Mucosa of descending colon (tissue), 3 donors: Measurements from ENCODE around the gene SDK1. TPM values are rescaled to one million over a fixed set of nuclear protein-coding genes. Genes with fewer than 3 reads are reported as not detected.

Source experiments
- ATAC-seq: fragments of 200-7000 bp; cut with Tn5 transposase; one replicate; pipeline ENCODE4 v1.9.1; 2020; ENCODE audit warnings: mild to moderate bottlenecking, moderate library complexity
- DNase-seq, 3 donors: peaks; one replicate each; pipeline ENCODE4 v3.0.0-alpha.2; 2020
- H3K36me3 ChIP-seq: fragments of 200-600 bp; one replicate; pipeline ENCODE4 v1.8.0; 2021; ENCODE audit warnings: low read depth, mild to moderate bottlenecking
- H3K4me1 ChIP-seq: fragments of 200-600 bp; one replicate; pipeline ENCODE4 v1.8.0; 2021; ENCODE audit warnings: low read depth, mild to moderate bottlenecking
- H3K4me3 ChIP-seq: fragments of 200-600 bp; one replicate; pipeline ENCODE4 v1.8.0; 2021; ENCODE audit warnings: mild to moderate bottlenecking
- H3K9me3 ChIP-seq: fragments of 200-600 bp; one replicate; pipeline ENCODE4 v1.8.0; 2021; ENCODE audit warnings: mild to moderate bottlenecking
- intact Hi-C, 2 donors: fragments of 100-400 bp; cut with DNase I in 1 of 2; cut with micrococcal nuclease in 1 of 2; formaldehyde crosslinking; loops; one replicate each; pipeline versions ENCODE4 v1.11.0 to v1.11.1; 2022; cut with DNase I, micrococcal nuclease
- long read RNA-seq, 2 donors: library from polyadenylated mRNA; unstranded; transcript quantifications; one replicate each; pipeline ENCODE4 v2.0.0, GENCODE V29; 2019 to 2021
- total RNA-seq, 3 donors: library from RNA; stranded (reverse); fragmentation: NEBNext Ultra II Directional in 2 of 3; extraction: Animal tissue kit (Norgen Biotek cat#: 25700) in 2 of 3; gene quantifications; one replicate each; pipeline versions ENCODE4 v1.2.1 to v1.2.4, GENCODE V29; 2021 to 2023
- TF ChIP-seq, protein P1 (sequence below): fragments of 200-600 bp; IDR thresholded peaks from one replicate; pipeline ENCODE4 v1.8.0; 2022; ENCODE audit warnings: antibody characterized with exemption, mild to moderate bottlenecking
- donor health status: DM: no; HTN: no; CAD: no; lungs with moderate emphysema.
- donor health status: DM: no; HTN: no; CAD: no.
- donor health status: DM: no; HTN: yes; CAD: no.

SDK1 gene
- 10 to 100 TPM in 1 of 3 donors, 1 to 10 TPM in 2; 2.7 to 20.2 (median 4.2) TPM for total RNA-seq
- long read RNA-seq, donor 1, partial matches to known transcripts: 5 of 14 reads
- long read RNA-seq, donor 1, other reads (novel, unspliced or antisense): 9 of 14 reads
- long read RNA-seq, donor 2: 0 reads

- DNase-seq (peak; percentile 90 to 95 (median 94)), ATAC-seq (peak; percentile 97)
- intact Hi-C loops: no loop called here
- TF ChIP-seq, protein P1, sequence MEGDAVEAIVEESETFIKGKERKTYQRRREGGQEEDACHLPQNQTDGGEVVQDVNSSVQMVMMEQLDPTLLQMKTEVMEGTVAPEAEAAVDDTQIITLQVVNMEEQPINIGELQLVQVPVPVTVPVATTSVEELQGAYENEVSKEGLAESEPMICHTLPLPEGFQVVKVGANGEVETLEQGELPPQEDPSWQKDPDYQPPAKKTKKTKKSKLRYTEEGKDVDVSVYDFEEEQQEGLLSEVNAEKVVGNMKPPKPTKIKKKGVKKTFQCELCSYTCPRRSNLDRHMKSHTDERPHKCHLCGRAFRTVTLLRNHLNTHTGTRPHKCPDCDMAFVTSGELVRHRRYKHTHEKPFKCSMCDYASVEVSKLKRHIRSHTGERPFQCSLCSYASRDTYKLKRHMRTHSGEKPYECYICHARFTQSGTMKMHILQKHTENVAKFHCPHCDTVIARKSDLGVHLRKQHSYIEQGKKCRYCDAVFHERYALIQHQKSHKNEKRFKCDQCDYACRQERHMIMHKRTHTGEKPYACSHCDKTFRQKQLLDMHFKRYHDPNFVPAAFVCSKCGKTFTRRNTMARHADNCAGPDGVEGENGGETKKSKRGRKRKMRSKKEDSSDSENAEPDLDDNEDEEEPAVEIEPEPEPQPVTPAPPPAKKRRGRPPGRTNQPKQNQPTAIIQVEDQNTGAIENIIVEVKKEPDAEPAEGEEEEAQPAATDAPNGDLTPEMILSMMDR: peak; percentile 98
- Histone ChIP-seq H3K36me3 (no peaks in the 10 kb centered on the region), H3K9me3 (no peaks in the 10 kb centered on the region), H3K4me1 (peaks cover 10% of the 10 kb centered on the region), H3K4me3 (peak within 1 kb of the TSS; percentile 19)
These were observed at the start of gene SDK1 for GRCh38 chr7:3300651-3301448. Gene SDK1 (plus strand): TSS chr7:3301252. CDS start chr7:3301587, 335 bp downstream.

DNA sequence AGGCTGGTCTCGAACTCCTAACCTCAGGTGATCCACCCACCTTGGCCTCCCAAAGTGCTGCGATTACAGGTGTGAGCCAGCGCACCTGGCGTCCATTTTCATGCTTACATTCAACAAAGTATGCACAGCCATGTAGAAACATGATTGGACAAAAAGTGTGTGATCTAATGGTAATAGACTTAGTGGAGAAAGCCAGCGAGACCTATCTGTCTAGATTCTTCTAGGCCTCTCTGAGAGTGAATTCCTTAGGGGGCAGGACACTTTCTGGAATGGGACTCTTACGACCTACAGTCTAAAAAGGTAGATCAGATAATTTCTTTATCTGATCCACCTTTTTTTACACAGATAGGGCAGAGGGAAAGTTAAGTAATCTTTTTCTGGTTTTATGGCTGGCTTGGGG lies 46.3 kb upstream of the SDK1 start:
- TF ChIP-seq, protein P1: no peak
- Histone ChIP-seq H3K4me3 (no peak overlapping the region), H3K9me3 (no peaks in the 10 kb centered on the region), H3K36me3 (no peaks in the 10 kb centered on the region), H3K4me1 (no peaks in the 10 kb centered on the region)
- ATAC-seq: no peak
- DNase-seq: no peak
- intact Hi-C loops: no loop called here

DNA sequence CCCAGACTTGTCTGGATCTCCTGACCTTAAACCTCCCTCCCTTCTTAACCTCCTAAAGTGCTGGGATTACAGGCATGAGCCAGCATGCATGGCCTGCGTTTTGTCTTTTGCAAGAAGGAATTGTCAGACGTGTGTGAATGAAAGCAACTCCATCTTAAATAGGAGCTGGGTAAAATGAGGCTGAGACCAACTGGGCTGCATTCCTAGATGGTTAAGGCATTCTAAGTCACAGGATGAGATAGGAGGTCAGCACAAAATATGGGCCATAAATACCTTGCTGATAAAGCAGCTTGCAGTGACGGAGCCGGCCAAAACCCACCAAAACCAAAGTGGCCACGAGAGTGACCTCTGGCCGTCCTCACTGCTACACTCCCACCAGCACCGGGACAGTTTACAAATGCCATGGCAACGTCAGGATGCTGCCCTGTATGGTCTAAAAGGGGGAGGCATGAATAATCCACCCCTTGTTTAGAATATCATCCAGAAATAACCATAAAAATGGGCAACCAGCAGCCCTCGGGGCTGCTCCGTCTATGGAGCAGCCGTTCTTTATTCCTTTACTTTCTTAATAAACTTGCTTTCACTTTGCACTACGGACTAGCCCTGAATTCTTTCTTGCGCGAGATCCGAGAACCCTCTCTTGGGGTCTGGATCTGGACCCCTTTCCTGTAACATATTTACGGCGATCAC lies 41.2 kb upstream of the SDK1 start:
- intact Hi-C loops: no loop called here
- H3K4me3 ChIP-seq: no peak overlapping the region
- H3K36me3 ChIP-seq: no peaks in the 10 kb centered on the region
- H3K9me3 ChIP-seq: no peaks in the 10 kb centered on the region
- no peak for DNase-seq
- TF ChIP-seq, protein P1: no peak
- ATAC-seq: no peak
- H3K4me1 ChIP-seq: no peaks in the 10 kb centered on the region

- Histone ChIP-seq H3K4me3 (no peak overlapping the region), H3K36me3 (no peaks in the 10 kb centered on the region), H3K9me3 (no peaks in the 10 kb centered on the region), H3K4me1 (no peaks in the 10 kb centered on the region)
- TF ChIP-seq, protein P1: no peak
- DNase-seq (peak in 1 of 3 donors; percentile 10), ATAC-seq (no peak)
- intact Hi-C loops: no loop called here
These were observed 40.7 kb upstream of the SDK1 start for GRCh38 chr7:3260401-3260715.

DNA sequence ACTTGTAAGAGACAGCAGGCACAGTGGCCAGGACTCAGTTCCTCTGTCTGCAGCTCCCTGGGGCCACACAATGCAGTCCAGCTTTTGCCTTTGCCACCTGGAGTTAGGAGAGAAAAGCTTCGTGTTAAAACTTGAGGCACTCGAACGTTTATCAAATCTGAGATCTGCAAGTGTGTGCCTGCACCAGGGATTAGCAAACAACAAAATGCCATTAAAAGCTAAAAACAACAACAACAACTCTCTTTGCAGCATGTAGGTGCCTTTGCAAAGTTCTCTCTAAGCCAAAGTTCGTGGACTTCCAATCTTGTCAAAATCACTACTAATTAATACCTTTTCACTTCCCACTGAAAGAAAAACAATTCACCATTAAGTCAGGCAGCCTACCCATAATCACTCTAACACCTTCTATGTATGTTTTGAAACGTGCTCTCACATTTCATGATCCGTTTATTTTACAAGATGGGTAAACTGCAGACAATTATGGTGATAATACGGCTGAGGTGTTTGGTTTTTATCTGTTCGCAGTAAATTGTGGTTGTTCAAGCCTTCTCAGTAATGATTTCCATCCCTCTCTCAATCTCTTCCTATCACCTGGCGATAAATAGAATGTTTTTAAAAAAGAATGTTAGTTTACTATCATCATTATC lies 36.2 kb upstream of the SDK1 start:
- no peaks in the 10 kb centered on the region for H3K4me1 ChIP-seq
- no peaks in the 10 kb centered on the region for H3K36me3 ChIP-seq
- ATAC-seq (no peak), DNase-seq (no peak)
- H3K9me3 ChIP-seq: no peaks in the 10 kb centered on the region
- TF ChIP-seq, protein P1: no peak
- intact Hi-C loops: no loop called here
- no peak overlapping the region for H3K4me3 ChIP-seq
